SK-N-SH treated with all-trans-retinoic acid at 6 μM for 48 hours (cell line): Measurements from ENCODE around the gene LRIT2.

Source experiments
- ATAC-seq: fragments of 200-7000 bp; cut with Tn5 transposase; 3 replicates; pipeline ENCODE4 v1.9.1; 2020; ENCODE audit warnings: mild to moderate bottlenecking, moderate library complexity
- ARNTL ChIP-seq: fragments of 450-650 bp; formaldehyde crosslinking; IDR thresholded peaks from 2 replicates; pipeline ENCODE4 v1.5.0; 2020; ENCODE audit warnings: low read depth, mild to moderate bottlenecking, moderate library complexity, borderline replicate concordance
- BACH2 ChIP-seq: fragments of 250-450 bp; sonication (Bioruptor Pico); IDR thresholded peaks from 2 replicates; pipeline ENCODE4 v1.9.0; 2021; ENCODE audit warnings: mild to moderate bottlenecking, borderline replicate concordance
- CREB5 ChIP-seq: fragments of 250-450 bp; sonication (Bioruptor Pico); IDR thresholded peaks from 2 replicates; pipeline ENCODE4 v1.5.1; 2020; ENCODE audit warnings: low read depth, mild to moderate bottlenecking, moderate library complexity
- CSDC2 ChIP-seq: fragments of 250-450 bp; sonication (Bioruptor Pico); IDR thresholded peaks from 2 replicates; pipeline ENCODE4 v1.5.0; 2020; ENCODE audit warnings: mild to moderate bottlenecking, moderate library complexity
- CSRNP3 ChIP-seq: fragments of 250-450 bp; sonication (Bioruptor Pico); IDR thresholded peaks from 2 replicates; pipeline ENCODE4 v1.5.1; 2021; ENCODE audit warnings: mild to moderate bottlenecking, moderate library complexity
- ESRRG ChIP-seq: fragments of 250-450 bp; sonication (Bioruptor Pico); IDR thresholded peaks from 2 replicates; pipeline ENCODE4 v1.6.1; 2021; ENCODE audit warnings: mild to moderate bottlenecking
- GLIS3 ChIP-seq: fragments of 250-450 bp; sonication (Bioruptor Pico); IDR thresholded peaks from 2 replicates; pipeline ENCODE4 v1.5.0; 2020; ENCODE audit warnings: mild to moderate bottlenecking, moderate library complexity
- ISL1 ChIP-seq: fragments of 250-450 bp; sonication (Bioruptor Pico); IDR thresholded peaks from 2 replicates; pipeline ENCODE4 v2.1.2; 2022; ENCODE audit warnings: mild to moderate bottlenecking, moderate library complexity
- OSR1 ChIP-seq: fragments of 250-450 bp; sonication (Bioruptor Pico); IDR thresholded peaks from 2 replicates; pipeline ENCODE4 v1.8.0; 2022; ENCODE audit warnings: moderate library complexity, mild to moderate bottlenecking, inconsistent platforms
- POU6F1 ChIP-seq: fragments of 250-450 bp; sonication (Bioruptor Pico); IDR thresholded peaks from 2 replicates; pipeline ENCODE4 v1.8.0; 2021; ENCODE audit warnings: low read depth, mild to moderate bottlenecking, moderate library complexity, borderline replicate concordance
- PPARA ChIP-seq: fragments of 250-450 bp; sonication (Bioruptor Pico); IDR thresholded peaks from 2 replicates; pipeline ENCODE4 v1.5.0; 2020; ENCODE audit warnings: mild to moderate bottlenecking, borderline replicate concordance
- RARB ChIP-seq: fragments of 250-450 bp; sonication (Bioruptor Pico); IDR thresholded peaks from 2 replicates; pipeline ENCODE4 v1.8.0; 2021; ENCODE audit warnings: mild to moderate bottlenecking, moderate library complexity
- TCF4 ChIP-seq: fragments of 250-450 bp; sonication (Bioruptor Pico); IDR thresholded peaks from 2 replicates; pipeline ENCODE4 v1.8.0; 2021; ENCODE audit warnings: mild to moderate bottlenecking, moderate library complexity, borderline replicate concordance
- TOX ChIP-seq: fragments of 250-450 bp; sonication (Bioruptor Pico); IDR thresholded peaks from 2 replicates; pipeline ENCODE4 v1.8.0; 2021; ENCODE audit warnings: mild to moderate bottlenecking, moderate library complexity, borderline replicate concordance
- ZC3H10 ChIP-seq: fragments of 250-450 bp; sonication (Bioruptor Pico); IDR thresholded peaks from 2 replicates; pipeline ENCODE4 v1.5.1; 2021; ENCODE audit warnings: mild to moderate bottlenecking, moderate library complexity
- ZFP3 ChIP-seq: fragments of 250-450 bp; sonication (Bioruptor Pico); IDR thresholded peaks from 2 replicates; pipeline ENCODE4 v1.5.0; 2020; ENCODE audit warnings: mild to moderate bottlenecking, moderate library complexity
- ZFP30 ChIP-seq: fragments of 450-650 bp; formaldehyde crosslinking; IDR thresholded peaks from 2 replicates; pipeline ENCODE4 v1.5.0; 2022; ENCODE audit warnings: mild to moderate bottlenecking, moderate library complexity
- ZNF565 ChIP-seq: fragments of 450-650 bp; formaldehyde crosslinking; conservative IDR thresholded peaks from 2 replicates; pipeline ENCODE4 v1.5.0; 2020; ENCODE audit warnings: low read depth, mild to moderate bottlenecking, moderate library complexity
- ZNF8 ChIP-seq: fragments of 450-650 bp; formaldehyde crosslinking; IDR thresholded peaks from 2 replicates; pipeline ENCODE4 v1.5.0; 2020; ENCODE audit warnings: mild to moderate bottlenecking, moderate library complexity
- TF ChIP-seq, protein P1 (sequence below): fragments of 250-450 bp; sonication (Bioruptor Pico); IDR thresholded peaks from 2 replicates; pipeline ENCODE4 v1.5.0; 2020; ENCODE audit warnings: mild to moderate bottlenecking, moderate library complexity
- TF ChIP-seq, protein P2 (sequence below): fragments of 250-450 bp; sonication (Bioruptor Pico); IDR thresholded peaks from 2 replicates; pipeline ENCODE4 v1.8.0; 2020; ENCODE audit warnings: mild to moderate bottlenecking, moderate library complexity, borderline replicate concordance

LRIT2 gene

DNA sequence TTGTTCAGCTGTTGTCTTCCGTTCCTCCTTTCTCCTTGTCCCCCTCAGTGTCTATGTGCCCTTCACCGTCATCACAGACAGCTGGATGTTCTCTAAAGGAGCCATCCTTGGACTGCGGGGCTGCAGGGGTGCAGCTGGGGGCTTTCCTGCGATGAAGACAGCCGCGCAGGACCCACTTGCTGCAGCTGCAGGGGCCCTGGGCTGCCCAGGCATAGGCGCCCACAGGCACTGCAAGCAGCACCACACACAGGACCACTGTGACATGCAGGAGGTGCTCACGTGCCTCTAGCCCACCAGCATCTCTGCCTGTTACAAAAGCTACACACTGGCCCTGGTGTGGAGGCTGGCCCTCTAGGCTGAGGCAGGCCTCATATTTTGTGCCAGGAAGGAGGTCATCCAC is 3.4 kb downstream of the LRIT2 start:
- ATAC-seq = no peak
- TF ChIP-seq CSDC2 (CRISPR knock-in tag) (no peak), POU6F1 (CRISPR knock-in tag) (no peak), BACH2 (CRISPR knock-in tag) (no peak), TOX (CRISPR knock-in tag) (no peak), ZFP3 (CRISPR knock-in tag) (no peak), ZNF8 (CRISPR knock-in tag) (no peak), ZFP30 (CRISPR knock-in tag) (no peak), CSRNP3 (CRISPR knock-in tag) (no peak), ESRRG (CRISPR knock-in tag) (no peak), PPARA (CRISPR knock-in tag) (no peak), OSR1 (CRISPR knock-in tag) (no peak), RARB (no peak), ZNF565 (no peak), GLIS3 (no peak), ISL1 (CRISPR knock-in tag) (no peak)
- TF ChIP-seq, protein P1, sequence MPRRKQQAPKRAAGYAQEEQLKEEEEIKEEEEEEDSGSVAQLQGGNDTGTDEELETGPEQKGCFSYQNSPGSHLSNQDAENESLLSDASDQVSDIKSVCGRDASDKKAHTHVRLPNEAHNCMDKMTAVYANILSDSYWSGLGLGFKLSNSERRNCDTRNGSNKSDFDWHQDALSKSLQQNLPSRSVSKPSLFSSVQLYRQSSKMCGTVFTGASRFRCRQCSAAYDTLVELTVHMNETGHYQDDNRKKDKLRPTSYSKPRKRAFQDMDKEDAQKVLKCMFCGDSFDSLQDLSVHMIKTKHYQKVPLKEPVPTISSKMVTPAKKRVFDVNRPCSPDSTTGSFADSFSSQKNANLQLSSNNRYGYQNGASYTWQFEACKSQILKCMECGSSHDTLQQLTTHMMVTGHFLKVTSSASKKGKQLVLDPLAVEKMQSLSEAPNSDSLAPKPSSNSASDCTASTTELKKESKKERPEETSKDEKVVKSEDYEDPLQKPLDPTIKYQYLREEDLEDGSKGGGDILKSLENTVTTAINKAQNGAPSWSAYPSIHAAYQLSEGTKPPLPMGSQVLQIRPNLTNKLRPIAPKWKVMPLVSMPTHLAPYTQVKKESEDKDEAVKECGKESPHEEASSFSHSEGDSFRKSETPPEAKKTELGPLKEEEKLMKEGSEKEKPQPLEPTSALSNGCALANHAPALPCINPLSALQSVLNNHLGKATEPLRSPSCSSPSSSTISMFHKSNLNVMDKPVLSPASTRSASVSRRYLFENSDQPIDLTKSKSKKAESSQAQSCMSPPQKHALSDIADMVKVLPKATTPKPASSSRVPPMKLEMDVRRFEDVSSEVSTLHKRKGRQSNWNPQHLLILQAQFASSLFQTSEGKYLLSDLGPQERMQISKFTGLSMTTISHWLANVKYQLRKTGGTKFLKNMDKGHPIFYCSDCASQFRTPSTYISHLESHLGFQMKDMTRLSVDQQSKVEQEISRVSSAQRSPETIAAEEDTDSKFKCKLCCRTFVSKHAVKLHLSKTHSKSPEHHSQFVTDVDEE (CRISPR knock-in tag) = no peak
- TF ChIP-seq, protein P2, sequence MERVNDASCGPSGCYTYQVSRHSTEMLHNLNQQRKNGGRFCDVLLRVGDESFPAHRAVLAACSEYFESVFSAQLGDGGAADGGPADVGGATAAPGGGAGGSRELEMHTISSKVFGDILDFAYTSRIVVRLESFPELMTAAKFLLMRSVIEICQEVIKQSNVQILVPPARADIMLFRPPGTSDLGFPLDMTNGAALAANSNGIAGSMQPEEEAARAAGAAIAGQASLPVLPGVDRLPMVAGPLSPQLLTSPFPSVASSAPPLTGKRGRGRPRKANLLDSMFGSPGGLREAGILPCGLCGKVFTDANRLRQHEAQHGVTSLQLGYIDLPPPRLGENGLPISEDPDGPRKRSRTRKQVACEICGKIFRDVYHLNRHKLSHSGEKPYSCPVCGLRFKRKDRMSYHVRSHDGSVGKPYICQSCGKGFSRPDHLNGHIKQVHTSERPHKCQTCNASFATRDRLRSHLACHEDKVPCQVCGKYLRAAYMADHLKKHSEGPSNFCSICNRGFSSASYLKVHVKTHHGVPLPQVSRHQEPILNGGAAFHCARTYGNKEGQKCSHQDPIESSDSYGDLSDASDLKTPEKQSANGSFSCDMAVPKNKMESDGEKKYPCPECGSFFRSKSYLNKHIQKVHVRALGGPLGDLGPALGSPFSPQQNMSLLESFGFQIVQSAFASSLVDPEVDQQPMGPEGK (CRISPR knock-in tag) = no peak

DNA sequence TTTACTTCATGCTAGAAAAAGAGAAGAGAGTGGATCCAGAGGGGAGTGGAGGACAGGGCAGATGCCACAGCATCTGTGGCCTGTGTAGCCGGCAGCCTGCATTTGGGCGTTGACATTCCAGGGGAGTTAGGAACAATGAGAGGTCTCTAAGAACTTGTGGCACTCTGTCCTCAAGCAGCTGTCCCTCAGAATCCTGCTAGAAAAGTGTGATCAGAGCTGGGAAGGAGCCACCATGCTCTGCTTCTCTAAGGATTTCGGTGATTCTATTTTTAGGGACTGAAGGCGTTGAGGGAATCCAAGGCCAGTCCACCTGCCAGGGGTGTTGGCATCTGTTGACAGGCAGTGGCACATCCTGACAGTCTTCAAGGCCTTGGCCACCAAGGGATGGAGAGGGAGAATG is 7.6 kb downstream of the LRIT2 start:
- no peak for ATAC-seq
- TF ChIP-seq BACH2 (CRISPR knock-in tag) (no peak), CREB5 (CRISPR knock-in tag) (no peak), ZC3H10 (no peak), TOX (CRISPR knock-in tag) (no peak), ISL1 (CRISPR knock-in tag) (no peak), ARNTL (no peak), ZNF565 (no peak), ESRRG (CRISPR knock-in tag) (no peak), CSRNP3 (CRISPR knock-in tag) (no peak), ZFP30 (CRISPR knock-in tag) (no peak), POU6F1 (CRISPR knock-in tag) (no peak), ZFP3 (CRISPR knock-in tag) (no peak), OSR1 (CRISPR knock-in tag) (no peak), ZNF8 (CRISPR knock-in tag) (no peak), TCF4 (CRISPR knock-in tag) (no peak), GLIS3 (no peak)
- TF ChIP-seq, protein P1 (CRISPR knock-in tag) = no peak
- TF ChIP-seq, protein P2 (CRISPR knock-in tag) = no peak
